HEK293 (cell line): ENCODE data around the gene PIGQ.

Source experiments
- CTCF ChIA-PET: fragments of 350-600 bp; formaldehyde crosslinking; extraction: SDS; loops from one replicate; lab custom pipeline; 2021; ENCODE audit warnings: antibody characterized with exemption; lab: Yijun Ruan, JAX
- POLR2A ChIA-PET: fragments of 300-600 bp; formaldehyde crosslinking; extraction: SDS; loops from one replicate; lab custom pipeline; 2020; ENCODE audit warnings: antibody characterized with exemption, inconsistent platforms; lab: Yijun Ruan, JAX
- H3K27ac ChIP-seq: fragments of 200-500 bp; sonication (Bioruptor generic); 2 replicates; pipeline ENCODE4 v1.5.1; 2014; ENCODE audit warnings: low read depth, low read length, control low read depth, inconsistent platforms; ENCODE audit errors: extremely low read depth
- H3K36me3 ChIP-seq, 2 experiments: fragments of 200-500 bp in 1 of 2; sonication (Bioruptor generic) in 1 of 2; 1 replicate in 1 of 2; 2 replicates in 1 of 2; pipeline ENCODE4 v1.5.1; 2014 to 2017; ENCODE audit warnings: inconsistent platforms in 2 of 2, low read length in 2 of 2; ENCODE audit not compliant: control insufficient read depth in 2 of 2, insufficient read depth in 1 of 2
- H3K4me1 ChIP-seq: fragments of 200-500 bp; sonication (Bioruptor generic); 2 replicates; pipeline ENCODE4 v1.5.1; 2014; ENCODE audit warnings: mild to moderate bottlenecking, low read length, inconsistent platforms; ENCODE audit not compliant: control insufficient read depth, insufficient read depth
- H3K4me3 ChIP-seq: 2 replicates; pipeline ENCODE4 v1.5.1; 2011; ENCODE audit warnings: low read depth, mild to moderate bottlenecking, control low read depth, low read length, moderate library complexity
- H3K9me3 ChIP-seq: fragments of 200-500 bp; sonication (Bioruptor generic); 2 replicates; pipeline ENCODE4 v1.5.1; 2014; ENCODE audit warnings: low read depth, low read length, inconsistent platforms; ENCODE audit not compliant: control insufficient read depth, insufficient read depth
- GLIS1 ChIP-seq: fragments of 450-650 bp; formaldehyde crosslinking; IDR thresholded peaks from 2 replicates; pipeline ENCODE4 v1.5.1; 2016; ENCODE audit warnings: missing biosample characterization, missing genetic modification characterization
- GLIS2 ChIP-seq: fragments of 450-650 bp; formaldehyde crosslinking; IDR thresholded peaks from 2 replicates; pipeline ENCODE4 v1.5.1; 2016; ENCODE audit warnings: missing biosample characterization, missing genetic modification characterization
- HOXC10 ChIP-seq: sonication (generic); formaldehyde crosslinking; IDR thresholded peaks from 2 replicates; pipeline ENCODE4 v1.8.1; 2023; ENCODE audit warnings: mild to moderate bottlenecking, missing genetic modification reagents
- HOXD13 ChIP-seq: sonication (generic); formaldehyde crosslinking; IDR thresholded peaks from 2 replicates; pipeline ENCODE4 v1.8.0; 2022; ENCODE audit warnings: missing genetic modification reagents, borderline replicate concordance
- IKZF3 ChIP-seq: fragments of 450-650 bp; IDR thresholded peaks from 2 replicates; pipeline ENCODE4 v1.5.0; 2018; ENCODE audit warnings: missing biosample characterization, mild to moderate bottlenecking, missing genetic modification characterization, moderate library complexity
- KLF1 ChIP-seq: fragments of 450-650 bp; formaldehyde crosslinking; IDR thresholded peaks from 2 replicates; pipeline ENCODE4 v1.5.1; 2016; ENCODE audit warnings: missing biosample characterization, missing genetic modification characterization
- KLF16 ChIP-seq: fragments of 450-650 bp; formaldehyde crosslinking; IDR thresholded peaks from 2 replicates; pipeline ENCODE4 v1.5.1; 2017; ENCODE audit warnings: missing biosample characterization, missing genetic modification characterization
- MEIS1 ChIP-seq: sonication (generic); formaldehyde crosslinking; IDR thresholded peaks from 2 replicates; pipeline ENCODE4 v1.8.1; 2022; ENCODE audit warnings: missing genetic modification reagents, mild to moderate bottlenecking, borderline replicate concordance
- SP3 ChIP-seq: fragments of 450-650 bp; formaldehyde crosslinking; IDR thresholded peaks from 2 replicates; pipeline ENCODE4 v1.5.1; 2016; ENCODE audit warnings: missing biosample characterization, missing genetic modification characterization
- ZBTB17 ChIP-seq: fragments of 450-650 bp; formaldehyde crosslinking; IDR thresholded peaks from 2 replicates; pipeline ENCODE4 v1.5.1; 2016; ENCODE audit warnings: missing biosample characterization, missing genetic modification characterization
- ZNF23 ChIP-seq: fragments of 450-650 bp; formaldehyde crosslinking; IDR thresholded peaks from 2 replicates; pipeline ENCODE4 v1.5.1; 2016; ENCODE audit warnings: missing biosample characterization, missing genetic modification characterization, borderline replicate concordance
- ZNF341 ChIP-seq: fragments of 450-650 bp; formaldehyde crosslinking; IDR thresholded peaks from 2 replicates; pipeline ENCODE4; 2016; ENCODE audit warnings: low read depth, missing biosample characterization, missing genetic modification characterization
- ZNF560 ChIP-seq: fragments of 450-650 bp; formaldehyde crosslinking; IDR thresholded peaks from 2 replicates; pipeline ENCODE4 v1.5.1; 2017; ENCODE audit warnings: missing biosample characterization, missing genetic modification characterization, borderline replicate concordance
- ZNF654 ChIP-seq: fragments of 450-650 bp; formaldehyde crosslinking; IDR thresholded peaks from 2 replicates; pipeline ENCODE4 v1.5.1; 2016; ENCODE audit warnings: low read depth, missing biosample characterization, missing genetic modification characterization
- ZNF776 ChIP-seq: fragments of 450-650 bp; formaldehyde crosslinking; IDR thresholded peaks from 2 replicates; pipeline ENCODE4 v1.5.0; 2017; ENCODE audit warnings: missing biosample characterization, missing genetic modification characterization, borderline replicate concordance
- ZSCAN30 ChIP-seq: fragments of 450-650 bp; IDR thresholded peaks from 2 replicates; pipeline ENCODE4 v1.5.1; 2018; ENCODE audit warnings: missing biosample characterization, mild to moderate bottlenecking, missing genetic modification characterization, moderate library complexity
- TF ChIP-seq, protein P1 (sequence below): fragments of 450-650 bp; formaldehyde crosslinking; IDR thresholded peaks from 2 replicates; pipeline ENCODE4 v1.5.1; 2016; ENCODE audit warnings: missing biosample characterization, missing genetic modification characterization
- TF ChIP-seq, protein P2 (sequence below): fragments of 450-650 bp; formaldehyde crosslinking; IDR thresholded peaks from 2 replicates; pipeline ENCODE4 v1.5.1; 2016; ENCODE audit warnings: missing biosample characterization, missing genetic modification characterization
- TF ChIP-seq, protein P3 (sequence below): fragments of 450-650 bp; formaldehyde crosslinking; IDR thresholded peaks from 2 replicates; pipeline ENCODE4 v1.5.1; 2016; ENCODE audit warnings: missing biosample characterization, missing genetic modification characterization

Gene PIGQ

DNA sequence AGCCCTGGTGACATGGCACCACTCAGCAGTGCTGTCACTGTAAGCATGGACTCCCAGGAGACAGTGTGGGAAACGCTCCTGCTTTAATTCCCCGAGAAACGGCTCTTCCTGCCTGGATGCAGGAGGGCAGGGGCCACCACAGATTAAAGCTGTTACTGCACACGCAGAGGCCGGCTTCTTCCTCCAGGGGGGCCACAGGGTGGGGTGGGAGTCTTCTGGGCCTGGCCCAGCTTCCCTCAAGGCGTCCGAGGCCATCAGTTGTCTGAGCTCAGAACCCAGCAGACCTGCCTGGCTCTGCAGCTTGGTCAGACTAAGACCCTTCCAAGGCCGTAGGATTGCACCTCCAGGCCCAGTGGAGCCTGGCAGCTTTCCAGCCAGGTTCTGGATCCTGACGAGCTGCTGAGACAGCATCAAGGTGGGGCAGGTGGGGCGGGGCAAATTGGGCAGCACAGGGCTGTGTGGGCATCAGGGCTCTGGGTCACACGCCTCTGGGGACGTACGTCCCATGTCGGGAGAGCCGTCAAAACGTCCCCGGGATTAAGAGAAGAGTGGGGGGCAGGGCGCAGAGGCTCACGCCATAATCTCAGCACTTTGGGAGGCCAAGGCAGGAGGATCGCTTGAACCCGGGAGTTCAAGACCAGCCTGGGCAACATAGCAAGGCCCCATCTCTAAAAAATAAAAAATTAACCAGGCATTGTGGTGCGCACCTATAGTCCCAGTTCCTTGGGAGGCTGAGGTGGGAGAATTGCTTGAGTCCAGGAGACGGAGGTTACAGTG is 47.3 kb upstream of the PIGQ start (continued):
- TF ChIP-seq, protein P1, sequence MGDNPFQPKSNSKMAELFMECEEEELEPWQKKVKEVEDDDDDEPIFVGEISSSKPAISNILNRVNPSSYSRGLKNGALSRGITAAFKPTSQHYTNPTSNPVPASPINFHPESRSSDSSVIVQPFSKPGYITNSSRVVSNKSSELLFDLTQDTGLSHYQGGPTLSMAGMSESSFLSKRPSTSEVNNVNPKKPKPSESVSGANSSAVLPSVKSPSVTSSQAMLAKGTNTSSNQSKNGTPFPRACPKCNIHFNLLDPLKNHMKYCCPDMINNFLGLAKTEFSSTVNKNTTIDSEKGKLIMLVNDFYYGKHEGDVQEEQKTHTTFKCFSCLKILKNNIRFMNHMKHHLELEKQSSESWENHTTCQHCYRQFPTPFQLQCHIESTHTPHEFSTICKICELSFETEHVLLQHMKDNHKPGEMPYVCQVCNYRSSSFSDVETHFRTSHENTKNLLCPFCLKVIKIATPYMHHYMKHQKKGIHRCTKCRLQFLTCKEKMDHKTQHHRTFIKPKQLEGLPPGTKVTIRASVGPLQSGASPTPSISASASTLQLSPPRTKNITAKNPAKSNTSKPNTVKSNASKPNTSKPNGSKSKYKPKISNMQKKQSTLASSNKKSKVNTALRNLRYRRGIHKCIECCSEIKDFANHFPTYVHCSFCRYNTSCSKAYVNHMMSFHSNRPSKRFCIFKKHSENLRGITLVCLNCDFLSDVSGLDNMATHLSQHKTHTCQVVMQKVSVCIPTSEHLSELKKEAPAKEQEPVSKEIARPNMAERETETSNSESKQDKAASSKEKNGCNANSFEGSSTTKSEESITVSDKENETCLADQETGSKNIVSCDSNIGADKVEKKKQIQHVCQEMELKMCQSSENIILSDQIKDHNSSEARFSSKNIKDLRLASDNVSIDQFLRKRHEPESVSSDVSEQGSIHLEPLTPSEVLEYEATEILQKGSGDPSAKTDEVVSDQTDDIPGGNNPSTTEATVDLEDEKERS (tag by site-specific recombination): no peak
- peak; percentile 83 for TF ChIP-seq GLIS1
- TF ChIP-seq, protein P2, sequence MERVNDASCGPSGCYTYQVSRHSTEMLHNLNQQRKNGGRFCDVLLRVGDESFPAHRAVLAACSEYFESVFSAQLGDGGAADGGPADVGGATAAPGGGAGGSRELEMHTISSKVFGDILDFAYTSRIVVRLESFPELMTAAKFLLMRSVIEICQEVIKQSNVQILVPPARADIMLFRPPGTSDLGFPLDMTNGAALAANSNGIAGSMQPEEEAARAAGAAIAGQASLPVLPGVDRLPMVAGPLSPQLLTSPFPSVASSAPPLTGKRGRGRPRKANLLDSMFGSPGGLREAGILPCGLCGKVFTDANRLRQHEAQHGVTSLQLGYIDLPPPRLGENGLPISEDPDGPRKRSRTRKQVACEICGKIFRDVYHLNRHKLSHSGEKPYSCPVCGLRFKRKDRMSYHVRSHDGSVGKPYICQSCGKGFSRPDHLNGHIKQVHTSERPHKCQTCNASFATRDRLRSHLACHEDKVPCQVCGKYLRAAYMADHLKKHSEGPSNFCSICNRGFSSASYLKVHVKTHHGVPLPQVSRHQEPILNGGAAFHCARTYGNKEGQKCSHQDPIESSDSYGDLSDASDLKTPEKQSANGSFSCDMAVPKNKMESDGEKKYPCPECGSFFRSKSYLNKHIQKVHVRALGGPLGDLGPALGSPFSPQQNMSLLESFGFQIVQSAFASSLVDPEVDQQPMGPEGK: peak; percentile 38
- no peak for TF ChIP-seq IKZF3 (tag by site-specific recombination)
- TF ChIP-seq ZNF776 (tag by site-specific recombination): no peak
- no peak for TF ChIP-seq HOXD13 (CRISPR knock-in tag)
- TF ChIP-seq ZBTB17 (tag by site-specific recombination): peak; percentile 61
- TF ChIP-seq ZNF23 (tag by site-specific recombination): no peak
- TF ChIP-seq SP3 (tag by site-specific recombination): no peak
- no peak for TF ChIP-seq KLF16 (tag by site-specific recombination)
- TF ChIP-seq KLF1 (tag by site-specific recombination): peak; percentile 13; the same call in 1 of the 2 replicates
- no peak for TF ChIP-seq HOXC10 (CRISPR knock-in tag)
- no peak for TF ChIP-seq ZNF654 (tag by site-specific recombination)
- TF ChIP-seq ZNF560 (tag by site-specific recombination): no peak
- TF ChIP-seq ZNF341 (tag by site-specific recombination): 0 out of 2 replicates have a peak, but pooled peaks have one; percentile 19
- TF ChIP-seq, protein P3, sequence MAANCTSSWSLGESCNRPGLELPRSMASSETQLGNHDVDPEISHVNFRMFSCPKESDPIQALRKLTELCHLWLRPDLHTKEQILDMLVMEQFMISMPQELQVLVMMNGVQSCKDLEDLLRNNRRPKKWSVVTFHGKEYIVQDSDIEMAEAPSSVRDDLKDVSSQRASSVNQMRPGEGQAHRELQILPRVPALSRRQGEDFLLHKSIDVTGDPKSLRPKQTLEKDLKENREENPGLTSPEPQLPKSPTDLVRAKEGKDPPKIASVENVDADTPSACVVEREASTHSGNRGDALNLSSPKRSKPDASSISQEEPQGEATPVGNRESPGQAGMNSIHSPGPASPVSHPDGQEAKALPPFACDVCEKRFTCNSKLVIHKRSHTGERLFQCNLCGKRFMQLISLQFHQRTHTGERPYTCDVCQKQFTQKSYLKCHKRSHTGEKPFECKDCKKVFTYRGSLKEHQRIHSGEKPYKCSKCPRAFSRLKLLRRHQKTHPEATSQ (tag by site-specific recombination): peak; percentile 12; the same call in 1 of the 2 replicates

DNA sequence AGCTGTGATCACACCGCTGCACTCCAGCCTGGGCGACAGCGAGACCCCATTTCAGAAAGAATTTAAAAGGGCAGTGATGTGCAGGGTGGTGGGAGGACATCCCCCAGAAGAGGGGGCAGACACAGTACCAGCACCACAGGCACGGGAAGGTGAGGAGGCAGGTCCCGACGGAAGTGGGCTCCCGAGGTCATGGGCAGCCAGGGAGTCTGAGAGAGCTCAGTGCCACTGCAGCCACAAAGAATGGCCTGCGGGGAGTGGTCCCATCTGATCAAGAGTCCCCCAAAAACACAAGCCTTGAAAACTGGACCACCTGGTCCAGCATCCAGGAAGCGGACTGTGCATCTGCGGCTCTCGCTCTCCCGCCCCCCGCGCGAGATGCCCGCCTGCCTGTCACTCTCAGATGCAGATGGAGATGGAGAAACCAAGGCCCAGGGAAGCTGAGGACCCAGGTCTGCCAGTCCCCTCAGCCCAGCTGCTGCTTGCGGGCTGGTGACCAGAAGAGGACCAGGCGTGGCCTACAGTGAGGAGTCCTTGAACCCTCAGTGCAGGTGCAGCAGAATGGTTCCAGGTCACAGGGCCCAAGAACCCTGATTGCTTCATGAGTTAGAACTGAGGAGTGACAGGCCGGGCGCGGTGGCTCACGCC is 46.5 kb upstream of the PIGQ start:
- POLR2A ChIA-PET: interaction anchor here (1.5 kb wide), 1 partner anchor 98 kb away, joined by 3 read pairs; the partner anchor contains the start of gene RAB11FIP3
- Histone ChIP-seq H3K36me3 (peaks cover 0 to 36% of the 10 kb centered on the region in 2 experiments; a peak in 1 of 3 replicates), H3K27ac (no peak overlapping the region), H3K9me3 (no peaks in the 10 kb centered on the region), H3K4me1 (no peaks in the 10 kb centered on the region), H3K4me3 (no peak overlapping the region)
- no peak for TF ChIP-seq ZSCAN30 (tag by site-specific recombination)
- TF ChIP-seq MEIS1 (CRISPR knock-in tag): no peak
- TF ChIP-seq GLIS2 (tag by site-specific recombination): no peak
- CTCF ChIA-PET: no interaction called here
